22Rv1 (cell line): ENCODE results near the gene COX18.

Experiments
- H3K27ac ChIP-seq: fragments of 450-650 bp; 2 replicates; pipeline ENCODE4 v1.5.1; 2017
- ZFX ChIP-seq: fragments of 450-650 bp; IDR thresholded peaks from 2 replicates; pipeline ENCODE4 v1.6.1; 2017; ENCODE audit warnings: antibody characterized with exemption, borderline replicate concordance
- TF ChIP-seq, protein P1 (sequence below): fragments of 450-650 bp; IDR thresholded peaks from 2 replicates; pipeline ENCODE4 v1.5.1; 2017; ENCODE audit warnings: mild to moderate bottlenecking

COX18 gene

DNA sequence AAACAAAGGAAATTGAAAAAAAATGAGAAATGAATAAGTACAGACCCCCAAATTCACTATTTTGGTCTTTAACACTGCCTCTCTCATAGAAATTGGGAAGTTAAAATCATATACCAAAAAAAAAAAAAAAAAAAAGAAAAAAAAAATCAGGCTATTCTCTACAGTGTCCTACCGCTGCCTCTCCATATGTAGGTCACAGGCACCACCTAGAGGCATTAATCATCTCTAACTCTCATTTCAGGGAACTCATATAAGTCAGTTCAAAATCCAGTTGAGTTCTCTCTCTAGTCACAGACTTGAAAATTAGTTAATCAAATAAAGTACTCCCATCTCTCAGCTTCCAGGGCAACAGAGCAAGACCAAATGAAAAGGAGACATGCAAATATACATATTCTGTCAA is 47.9 kb downstream of the COX18 start:
- H3K27ac ChIP-seq = no peak overlapping the region
- no peak for TF ChIP-seq ZFX
- TF ChIP-seq, protein P1, sequence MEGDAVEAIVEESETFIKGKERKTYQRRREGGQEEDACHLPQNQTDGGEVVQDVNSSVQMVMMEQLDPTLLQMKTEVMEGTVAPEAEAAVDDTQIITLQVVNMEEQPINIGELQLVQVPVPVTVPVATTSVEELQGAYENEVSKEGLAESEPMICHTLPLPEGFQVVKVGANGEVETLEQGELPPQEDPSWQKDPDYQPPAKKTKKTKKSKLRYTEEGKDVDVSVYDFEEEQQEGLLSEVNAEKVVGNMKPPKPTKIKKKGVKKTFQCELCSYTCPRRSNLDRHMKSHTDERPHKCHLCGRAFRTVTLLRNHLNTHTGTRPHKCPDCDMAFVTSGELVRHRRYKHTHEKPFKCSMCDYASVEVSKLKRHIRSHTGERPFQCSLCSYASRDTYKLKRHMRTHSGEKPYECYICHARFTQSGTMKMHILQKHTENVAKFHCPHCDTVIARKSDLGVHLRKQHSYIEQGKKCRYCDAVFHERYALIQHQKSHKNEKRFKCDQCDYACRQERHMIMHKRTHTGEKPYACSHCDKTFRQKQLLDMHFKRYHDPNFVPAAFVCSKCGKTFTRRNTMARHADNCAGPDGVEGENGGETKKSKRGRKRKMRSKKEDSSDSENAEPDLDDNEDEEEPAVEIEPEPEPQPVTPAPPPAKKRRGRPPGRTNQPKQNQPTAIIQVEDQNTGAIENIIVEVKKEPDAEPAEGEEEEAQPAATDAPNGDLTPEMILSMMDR = peak; percentile 65

DNA sequence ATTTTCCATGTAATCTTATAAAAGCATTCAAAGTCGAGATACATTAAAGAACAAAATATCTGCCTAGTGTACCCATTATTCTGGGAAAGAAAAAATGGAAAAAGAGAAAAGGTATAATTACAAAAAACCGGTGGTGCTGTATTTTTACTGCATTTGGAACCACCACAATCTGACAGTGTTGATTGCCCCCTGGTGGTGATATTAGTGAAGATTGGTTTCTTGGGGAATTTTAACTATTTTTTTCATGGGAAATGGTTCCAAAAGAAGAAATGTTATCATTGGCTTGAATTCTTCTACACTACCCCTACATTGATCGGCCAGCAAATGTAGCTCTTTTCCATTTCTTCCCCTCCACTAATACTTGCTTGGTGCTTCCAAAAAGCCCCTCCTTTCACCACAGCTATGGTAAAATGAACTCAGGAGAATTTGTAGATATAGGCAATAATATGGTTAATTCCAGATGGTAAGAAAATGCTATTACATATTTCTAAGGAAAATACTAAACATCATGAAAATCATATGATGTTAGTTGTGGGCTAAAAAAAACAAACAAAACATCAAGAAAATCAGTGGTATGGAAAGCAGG is 50.0 kb downstream of the COX18 start:
- H3K27ac ChIP-seq = no peak overlapping the region
- TF ChIP-seq ZFX = no peak
- TF ChIP-seq, protein P1 = peak; percentile 81

GRCh38 chr4:73018595-73018994 is 50.9 kb downstream of the COX18 start:
- H3K27ac ChIP-seq = no peak overlapping the region
- TF ChIP-seq, protein P1 = no peak
- TF ChIP-seq ZFX = no peak

DNA sequence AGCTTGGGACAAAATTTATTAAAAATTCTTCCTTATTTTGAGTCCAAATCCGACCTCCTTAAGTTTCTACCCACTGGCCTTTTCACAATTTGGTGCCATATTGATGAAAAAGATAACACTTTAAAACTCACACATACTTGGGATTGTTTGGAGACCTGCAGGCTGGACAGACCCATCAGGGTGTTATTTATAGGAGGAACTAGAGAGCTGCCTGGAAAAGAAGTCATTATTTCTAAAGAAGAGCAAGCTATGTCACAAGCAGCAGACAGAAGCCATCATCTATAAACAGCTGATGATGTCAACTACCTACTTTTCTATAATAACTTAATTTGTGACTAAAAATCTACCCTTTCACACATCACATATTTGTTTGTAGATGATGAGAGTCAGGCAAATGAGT is 56.2 kb downstream of the COX18 start:
- H3K27ac ChIP-seq = no peak overlapping the region
- TF ChIP-seq ZFX = no peak
- TF ChIP-seq, protein P1 = no peak

- no peak overlapping the region for H3K27ac ChIP-seq
- TF ChIP-seq, protein P1 = no peak
- TF ChIP-seq ZFX = no peak
These were observed 56.8 kb downstream of the COX18 start for GRCh38 chr4:73012673-73013072.

- no peak overlapping the region for H3K27ac ChIP-seq
- TF ChIP-seq, protein P1 = no peak
- no peak for TF ChIP-seq ZFX
These were observed 57.9 kb downstream of the COX18 start for GRCh38 chr4:73011629-73011985.

DNA sequence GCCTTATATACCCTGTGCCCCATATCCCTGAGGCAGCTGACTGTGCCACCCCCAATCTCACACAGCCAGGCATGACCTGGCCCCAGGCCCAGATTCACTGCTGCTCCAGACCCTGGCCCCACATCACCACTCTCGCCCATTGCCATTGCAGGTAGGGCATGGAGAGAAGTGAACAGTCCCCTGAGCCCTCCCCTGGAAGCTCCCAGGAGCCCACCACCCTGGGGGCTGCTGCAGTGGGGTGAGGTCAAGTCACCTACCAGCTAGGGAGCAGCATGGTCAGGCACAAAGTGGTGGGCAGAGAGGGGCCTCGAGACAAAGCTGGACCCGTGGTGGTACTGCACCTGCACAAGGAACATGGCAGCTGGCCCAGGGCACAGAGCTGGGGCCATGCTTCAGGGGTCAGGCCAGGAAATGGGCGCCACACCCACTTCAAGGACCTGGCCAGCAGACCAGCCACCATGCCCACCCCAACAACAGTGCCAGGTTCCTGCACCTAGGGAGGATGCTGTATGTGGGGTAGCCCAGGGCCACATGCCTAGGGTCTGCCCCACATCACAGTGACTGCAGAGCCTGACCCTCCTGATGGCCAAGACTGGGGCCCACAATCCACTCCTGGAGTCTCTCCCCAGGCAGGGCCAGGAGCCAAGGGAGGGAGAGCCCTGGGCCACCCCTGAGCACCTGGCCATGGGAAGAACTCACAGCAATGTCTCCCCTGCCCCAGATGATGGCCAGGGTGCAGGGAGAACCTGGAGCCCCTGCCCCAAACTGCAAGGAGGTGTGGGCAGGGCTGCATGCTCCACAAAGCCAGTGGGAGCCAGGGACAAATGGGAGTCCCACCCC is 58.5 kb downstream of the COX18 start:
- TF ChIP-seq ZFX = no peak
- TF ChIP-seq, protein P1 = no peak
- no peak overlapping the region for H3K27ac ChIP-seq
